Measurements from ENCODE around the gene SDK2.

SDK2 gene

GRCh38 chr17:73647772-73648542 is 3.7 kb upstream of the SDK2 start:
- H3K4me3 ChIP-seq (ENCODE audit: low read depth, low read length) = no peak overlapping the region
- no peak for TF ChIP-seq CTCF (IDR thresholded peaks at IDR 0.05; ENCODE audit: borderline replicate concordance, insufficient read depth, low read depth, low read length)

GRCh38 chr17:73647301-73647695 is 3.1 kb upstream of the SDK2 start:
- H3K4me3 ChIP-seq (ENCODE audit: low read depth, low read length) = no peak overlapping the region
- no peak for TF ChIP-seq CTCF (IDR thresholded peaks at IDR 0.05; ENCODE audit: borderline replicate concordance, insufficient read depth, low read depth, low read length)

- no peak overlapping the region for H3K4me3 ChIP-seq (ENCODE audit: low read depth, low read length)
- 0 out of 2 replicates have a peak, but pooled peaks have one; percentile 17 for TF ChIP-seq CTCF (IDR thresholded peaks at IDR 0.05; ENCODE audit: borderline replicate concordance, insufficient read depth, low read depth, low read length)
Observed at GRCh38 chr17:73646409-73647300, 2.4 kb upstream of the SDK2 start.

GRCh38 chr17:73645050-73645871 is 1.0 kb upstream of the SDK2 start:
- TF ChIP-seq CTCF (IDR thresholded peaks at IDR 0.05; ENCODE audit: borderline replicate concordance, insufficient read depth, low read depth, low read length) = no peak
- no peak overlapping the region for H3K4me3 ChIP-seq (ENCODE audit: low read depth, low read length)

GRCh38 chr17:73643852-73644144 is 447 bp downstream of the SDK2 start:
- H3K4me3 ChIP-seq (ENCODE audit: low read depth, low read length) = no peak overlapping the region
- TF ChIP-seq CTCF (IDR thresholded peaks at IDR 0.05; ENCODE audit: borderline replicate concordance, insufficient read depth, low read depth, low read length) = no peak

- H3K4me3 ChIP-seq (ENCODE audit: low read depth, low read length) = no peak overlapping the region
- no peak for TF ChIP-seq CTCF (IDR thresholded peaks at IDR 0.05; ENCODE audit: borderline replicate concordance, insufficient read depth, low read depth, low read length)
Observed at GRCh38 chr17:73643001-73643851, 1.0 kb downstream of the SDK2 start.

Data from GM12875 (cell line).